HG02885 (cell line): Measurements from ENCODE around the gene THBS3.
"Not testable (repeated sequence)": the region's sequence is repeated elsewhere in the genome, so short reads cannot be mapped to it uniquely, and the experiment has no call there.

ENCODE experiments used
- ATAC-seq: cut with Tn5 transposase; IDR thresholded peaks from one replicate; pipeline ENCODE4 v1.9.1; 2021; ENCODE audit warnings: mild to moderate bottlenecking; ENCODE audit not compliant: unreplicated experiment, poor library complexity

The THBS3 gene

GRCh38 chr1:155192346-155193274, 15.1 kb downstream of the THBS3 start:
- ATAC-seq = no peak

GRCh38 chr1:155191904-155192303, 15.8 kb downstream of the THBS3 start:
- ATAC-seq = no peak

- ATAC-seq = not testable (repeated sequence)
Observed at GRCh38 chr1:155189926-155190325, 17.8 kb downstream of the THBS3 start.

- no peak for ATAC-seq
Observed at GRCh38 chr1:155188268-155188667, 19.4 kb downstream of the THBS3 start.

GRCh38 chr1:155187456-155187891, 20.2 kb downstream of the THBS3 start:
- no peak for ATAC-seq

- ATAC-seq = no peak
Observed at GRCh38 chr1:155186794-155187455, 20.8 kb downstream of the THBS3 start.

- no peak for ATAC-seq
Observed at GRCh38 chr1:155186067-155186793, 21.5 kb downstream of the THBS3 start.

GRCh38 chr1:155185783-155186066, 22.0 kb downstream of the THBS3 start:
- peak; percentile 9 for ATAC-seq

- peak; percentile 68 for ATAC-seq
Observed at GRCh38 chr1:155184835-155185782, 22.6 kb downstream of the THBS3 start.

- ATAC-seq = no peak
Observed at GRCh38 chr1:155184351-155184811, 23.3 kb downstream of the THBS3 start.

- no peak for ATAC-seq
Observed at GRCh38 chr1:155183775-155184221, 23.9 kb downstream of the THBS3 start.

- ATAC-seq = no peak
Observed at GRCh38 chr1:155182052-155182550, 25.6 kb downstream of the THBS3 start.

- ATAC-seq = no peak
Observed at GRCh38 chr1:155181371-155182051, 26.2 kb downstream of the THBS3 start.

GRCh38 chr1:155179112-155180031, 28.3 kb downstream of the THBS3 start:
- no peak for ATAC-seq

GRCh38 chr1:155178441-155179111, 29.1 kb downstream of the THBS3 start:
- ATAC-seq = no peak

GRCh38 chr1:155177918-155178281, 29.8 kb downstream of the THBS3 start:
- no peak for ATAC-seq

GRCh38 chr1:155177192-155177917, 30.3 kb downstream of the THBS3 start:
- no peak for ATAC-seq
